Loucy (cell line): ENCODE data around the gene ARHGDIB.

Experiments
- H2AFZ ChIP-seq: fragments of 200-600 bp; sonication (generic); 2 replicates; pipeline ENCODE4 v1.6.0; 2016; ENCODE audit warnings: antibody characterized with exemption, mild to moderate bottlenecking, low read length, moderate library complexity
- H3F3A ChIP-seq: fragments of 200-600 bp; 2 replicates; pipeline ENCODE4 v1.6.0; 2016; ENCODE audit warnings: antibody characterized with exemption, low read depth, mild to moderate bottlenecking
- H3K27me3 ChIP-seq: fragments of 200-600 bp; sonication (generic); 2 replicates; pipeline ENCODE4 v1.6.1; 2014; ENCODE audit warnings: low read length, mild to moderate bottlenecking; ENCODE audit not compliant: insufficient read depth, poor library complexity, severe bottlenecking
- H3K36me3 ChIP-seq: fragments of 200-600 bp; sonication (generic); 2 replicates; pipeline ENCODE4 v1.6.1; 2016; ENCODE audit warnings: low read length; ENCODE audit not compliant: insufficient read depth
- H3K4me1 ChIP-seq: fragments of 200-600 bp; sonication (generic); 2 replicates; pipeline ENCODE4 v1.5.1; 2014; ENCODE audit warnings: low read length, mild to moderate bottlenecking; ENCODE audit not compliant: insufficient read depth, poor library complexity, severe bottlenecking
- H3K4me2 ChIP-seq: fragments of 200-600 bp; sonication (generic); 2 replicates; pipeline ENCODE4 v1.6.0; 2014; ENCODE audit warnings: antibody characterized with exemption, low read length, low read depth, mild to moderate bottlenecking; ENCODE audit not compliant: poor library complexity, severe bottlenecking
- H3K4me3 ChIP-seq: fragments of 200-600 bp; sonication (generic); 2 replicates; pipeline ENCODE4 v1.5.1; 2014; ENCODE audit warnings: low read length, mild to moderate bottlenecking, mixed read lengths; ENCODE audit not compliant: poor library complexity, severe bottlenecking
- H3K79me2 ChIP-seq: fragments of 200-600 bp; sonication (generic); 2 replicates; pipeline ENCODE4 v1.6.1; 2014; ENCODE audit warnings: low read length; ENCODE audit not compliant: insufficient read depth
- H3K9ac ChIP-seq: fragments of 200-600 bp; sonication (generic); 2 replicates; pipeline ENCODE4 v1.6.0; 2014; ENCODE audit warnings: mild to moderate bottlenecking, low read depth, low read length, moderate library complexity; ENCODE audit not compliant: poor library complexity, severe bottlenecking
- H3K9me2 ChIP-seq: fragments of 200-600 bp; sonication (generic); replicated peaks from 2 replicates; pipeline ENCODE4 v1.6.1; 2016; ENCODE audit warnings: low read depth, low read length, mixed read lengths
- H3K9me3 ChIP-seq: fragments of 200-600 bp; sonication (generic); 2 replicates; pipeline ENCODE4 v1.6.1; 2014; ENCODE audit warnings: mild to moderate bottlenecking, antibody characterized with exemption, low read length, low read depth; ENCODE audit not compliant: insufficient read depth
- H4K20me1 ChIP-seq: fragments of 200-600 bp; sonication (generic); 2 replicates; pipeline ENCODE4 v1.6.0; 2014; ENCODE audit warnings: antibody characterized with exemption, low read length, mild to moderate bottlenecking; ENCODE audit not compliant: insufficient read depth, poor library complexity, severe bottlenecking
- CTCF ChIP-seq: fragments of 200-600 bp; sonication (generic); conservative IDR thresholded peaks from 2 replicates; pipeline ENCODE4 v1.5.1; 2014; ENCODE audit warnings: mild to moderate bottlenecking, antibody characterized with exemption, low read length
- EZH2phosphoT487 ChIP-seq: fragments of 200-600 bp; IDR thresholded peaks from 2 replicates; pipeline ENCODE4 v1.6.1; 2018; ENCODE audit warnings: antibody characterized with exemption, mild to moderate bottlenecking, moderate library complexity, borderline replicate concordance

ARHGDIB gene

DNA sequence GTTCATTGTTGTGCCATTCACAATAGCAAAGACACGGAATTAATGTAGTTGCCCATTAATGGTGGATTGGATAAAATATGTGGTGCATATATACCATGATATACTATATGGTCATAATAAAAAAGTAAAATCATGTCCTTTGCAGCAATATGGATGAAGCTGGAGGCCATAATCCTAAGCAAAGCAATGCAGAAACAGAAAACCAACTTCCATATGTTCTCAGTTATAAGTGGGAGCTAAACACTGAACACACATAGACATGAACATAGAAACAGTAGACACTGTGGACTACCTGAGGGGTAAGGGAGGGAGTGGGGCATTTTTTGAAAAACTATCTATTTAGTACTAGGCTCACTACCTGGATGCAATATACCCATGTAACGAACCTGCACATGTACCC is 20.0 kb downstream of the ARHGDIB start:
- Histone ChIP-seq H3K27me3 (no peaks in the 10 kb centered on the region), H3K9me2 (no peaks in the 10 kb centered on the region), H3K79me2 (peaks cover 20% of the 10 kb centered on the region), H3K36me3 (peaks cover 68% of the 10 kb centered on the region), H2AFZ (no peak overlapping the region), H3K9me3 (no peaks in the 10 kb centered on the region), H3K4me1 (peaks cover 21% of the 10 kb centered on the region), H3K4me3 (no peak overlapping the region), H3K9ac (no peak overlapping the region), H3K4me2 (no peak overlapping the region), H4K20me1 (peaks cover 22% of the 10 kb centered on the region), H3F3A (peaks cover 11% of the 10 kb centered on the region; the same call in 1 of the 2 replicates)
- no peak for TF ChIP-seq EZH2phosphoT487
- no peak for TF ChIP-seq CTCF

- Histone ChIP-seq H3F3A (peaks cover 11% of the 10 kb centered on the region; the same call in 1 of the 2 replicates), H3K4me2 (no peak within 1 kb of the TSS), H3K9me2 (no peaks in the 10 kb centered on the region), H4K20me1 (peaks cover 8% of the 10 kb centered on the region), H3K4me3 (no peak within 1 kb of the TSS), H3K27me3 (no peaks in the 10 kb centered on the region), H3K79me2 (no peaks in the 10 kb centered on the region), H3K4me1 (peaks cover 26% of the 10 kb centered on the region), H3K9me3 (no peaks in the 10 kb centered on the region), H2AFZ (no peak within 1 kb of the TSS), H3K9ac (no peak within 1 kb of the TSS), H3K36me3 (peaks cover 38% of the 10 kb centered on the region)
- TF ChIP-seq CTCF (no peak), EZH2phosphoT487 (no peak)
These were observed 23.1 kb downstream of the ARHGDIB start, which contains the start of gene ERP27 for GRCh38 chr12:14938301-14938700. TSS of gene ERP27 (minus strand) at chr12:14938537. CDS start at chr12:14938508, 29 bp downstream.

DNA sequence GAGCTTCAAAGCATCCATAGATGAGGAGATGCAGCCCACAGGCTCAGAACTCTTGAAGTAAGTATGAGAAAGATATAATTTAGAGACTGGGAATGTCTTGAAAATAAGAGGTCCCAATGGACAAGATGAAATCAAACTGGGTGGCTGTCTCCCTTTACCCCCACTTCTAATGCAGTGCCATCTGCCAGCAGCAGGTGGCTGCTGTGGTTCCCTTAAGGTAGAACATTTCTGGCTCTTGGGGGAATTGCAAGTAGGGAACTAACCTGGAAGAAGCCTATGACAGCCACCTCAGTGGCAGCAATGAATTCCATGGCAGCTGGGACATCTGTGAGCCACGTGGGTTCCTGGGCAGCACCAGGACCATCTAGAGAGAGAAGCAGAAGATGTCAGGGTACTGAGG is 23.7 kb downstream of the ARHGDIB start:
- Histone ChIP-seq H3K27me3 (no peaks in the 10 kb centered on the region), H3K79me2 (no peaks in the 10 kb centered on the region), H3K4me2 (no peak overlapping the region), H3F3A (peaks cover 11% of the 10 kb centered on the region; the same call in 1 of the 2 replicates), H3K4me3 (no peak overlapping the region), H2AFZ (no peak overlapping the region), H3K9me3 (no peaks in the 10 kb centered on the region), H3K9ac (no peak overlapping the region), H3K36me3 (peaks cover 32% of the 10 kb centered on the region), H3K4me1 (peaks cover 26% of the 10 kb centered on the region), H3K9me2 (no peaks in the 10 kb centered on the region), H4K20me1 (peaks cover 5% of the 10 kb centered on the region)
- TF ChIP-seq EZH2phosphoT487, result no peak
- TF ChIP-seq CTCF, result peak; percentile 70
